MM.1S (cell line): Measurements from ENCODE around the gene CENPB.

Experiments
- DNase-seq: peaks from one replicate; pipeline ENCODE4 v3.0.0-alpha.2; 2015
- H2AFZ ChIP-seq: fragments of 300-600 bp; sonication (generic); 2 replicates; pipeline ENCODE4 v1.6.0; 2016; ENCODE audit warnings: antibody characterized with exemption, low read length
- H3F3A ChIP-seq: fragments of 300-600 bp; sonication (generic); 2 replicates; pipeline ENCODE4 v1.6.1; 2016; ENCODE audit warnings: mild to moderate bottlenecking, antibody characterized with exemption, low read length, moderate library complexity, mixed read lengths; ENCODE audit not compliant: insufficient read depth
- H3K27ac ChIP-seq: fragments of 300-600 bp; sonication (generic); 2 replicates; pipeline ENCODE4 v1.5.1; 2016; ENCODE audit warnings: mild to moderate bottlenecking, low read length
- H3K27me3 ChIP-seq: fragments of 300-600 bp; sonication (generic); replicated peaks from 2 replicates; pipeline ENCODE4 v1.6.0; 2016; ENCODE audit warnings: low read length; ENCODE audit not compliant: insufficient read depth
- H3K36me3 ChIP-seq: fragments of 300-600 bp; sonication (generic); replicated peaks from 2 replicates; pipeline ENCODE4 v1.6.1; 2016; ENCODE audit warnings: mild to moderate bottlenecking, low read length, mixed read lengths; ENCODE audit not compliant: insufficient read depth
- H3K4me1 ChIP-seq: fragments of 300-600 bp; sonication (generic); 2 replicates; pipeline ENCODE4 v1.6.1; 2016; ENCODE audit warnings: low read length, mixed read lengths
- H3K4me2 ChIP-seq: fragments of 300-600 bp; sonication (generic); 2 replicates; pipeline ENCODE4 v1.6.0; 2016; ENCODE audit warnings: low read depth, low read length
- H3K4me3 ChIP-seq: fragments of 300-600 bp; sonication (generic); 2 replicates; pipeline ENCODE4 v1.5.1; 2016; ENCODE audit warnings: low read length, mixed read lengths
- H3K79me2 ChIP-seq: fragments of 300-600 bp; sonication (generic); 2 replicates; pipeline ENCODE4 v1.6.1; 2016; ENCODE audit warnings: mixed run types, low read length, mixed read lengths
- H3K9ac ChIP-seq: fragments of 300-600 bp; sonication (generic); 2 replicates; pipeline ENCODE4 v1.6.1; 2016; ENCODE audit warnings: low read length, mixed read lengths
- H3K9me2 ChIP-seq: fragments of 300-600 bp; sonication (generic); replicated peaks from 2 replicates; pipeline ENCODE4 v1.6.1; 2016; ENCODE audit warnings: mild to moderate bottlenecking, low read length, mixed read lengths; ENCODE audit not compliant: insufficient read depth
- H3K9me3 ChIP-seq: fragments of 300-600 bp; sonication (generic); replicated peaks from 2 replicates; pipeline ENCODE4 v1.6.1; 2016; ENCODE audit warnings: mild to moderate bottlenecking, low read length, mixed read lengths; ENCODE audit not compliant: insufficient read depth
- H4K20me1 ChIP-seq: fragments of 300-600 bp; sonication (generic); 2 replicates; pipeline ENCODE4 v1.6.1; 2016; ENCODE audit warnings: mild to moderate bottlenecking, low read length, moderate library complexity, mixed read lengths; ENCODE audit not compliant: insufficient read depth
- CTCF ChIP-seq: fragments of 300-600 bp; sonication (generic); IDR thresholded peaks from 2 replicates; pipeline ENCODE4 v1.5.1; 2016; ENCODE audit warnings: antibody characterized with exemption, low read length, mixed read lengths
- EZH2 ChIP-seq: fragments of 300-600 bp; sonication (generic); optimal IDR thresholded peaks from 2 replicates; pipeline ENCODE3; 2017; ENCODE audit warnings: low read depth, mild to moderate bottlenecking, antibody characterized with exemption, low read length, mixed read lengths
- EZH2phosphoT487 ChIP-seq: fragments of 300-600 bp; sonication (generic); IDR thresholded peaks from 2 replicates; pipeline ENCODE4 v1.6.1; 2018; ENCODE audit warnings: antibody characterized with exemption, low read length

The CENPB gene

GRCh38 chr20:3741836-3742458 lies 44.6 kb downstream of the CENPB start:
- Histone ChIP-seq H3K4me2 (no peak overlapping the region), H4K20me1 (no peaks in the 10 kb centered on the region), H3K9me2 (no peaks in the 10 kb centered on the region), H3K27me3 (peaks cover 5% of the 10 kb centered on the region; the same call in 1 of the 2 replicates), H3K9me3 (no peaks in the 10 kb centered on the region), H3K4me1 (no peaks in the 10 kb centered on the region), H3K4me3 (no peak overlapping the region), H3K27ac (no peak overlapping the region), H2AFZ (no peak overlapping the region), H3F3A (no peaks in the 10 kb centered on the region), H3K36me3 (no peaks in the 10 kb centered on the region), H3K79me2 (no peaks in the 10 kb centered on the region), H3K9ac (no peak overlapping the region)
- TF ChIP-seq EZH2 = no peak
- TF ChIP-seq CTCF = no peak
- TF ChIP-seq EZH2phosphoT487 = no peak
- no peak for DNase-seq

- Histone ChIP-seq H3K9me3 (no peaks in the 10 kb centered on the region), H3K4me1 (no peaks in the 10 kb centered on the region), H3F3A (no peaks in the 10 kb centered on the region), H3K9me2 (no peaks in the 10 kb centered on the region), H3K27me3 (no peaks in the 10 kb centered on the region), H3K4me3 (no peak overlapping the region), H4K20me1 (no peaks in the 10 kb centered on the region), H3K79me2 (no peaks in the 10 kb centered on the region), H2AFZ (no peak overlapping the region), H3K27ac (no peak overlapping the region), H3K9ac (no peak overlapping the region), H3K36me3 (no peaks in the 10 kb centered on the region), H3K4me2 (no peak overlapping the region)
- no peak for DNase-seq
- no peak for TF ChIP-seq CTCF
- TF ChIP-seq EZH2 = no peak
Observed at GRCh38 chr20:3740615-3741301, 45.8 kb downstream of the CENPB start.

- H4K20me1 ChIP-seq = no peaks in the 10 kb centered on the region
- H3K9me3 ChIP-seq = no peaks in the 10 kb centered on the region
- TF ChIP-seq CTCF (no peak), EZH2 (no peak), EZH2phosphoT487 (no peak)
Observed at GRCh38 chr20:3739926-3740451, 46.6 kb downstream of the CENPB start.

More at GRCh38 chr20:3739926-3740451, 46.6 kb downstream of the CENPB start:
- Histone ChIP-seq H3K9me2 (no peaks in the 10 kb centered on the region), H3K79me2 (no peaks in the 10 kb centered on the region), H3K9ac (no peak overlapping the region), H3K27ac (no peak overlapping the region), H3F3A (no peaks in the 10 kb centered on the region), H2AFZ (no peak overlapping the region), H3K4me3 (no peak overlapping the region), H3K27me3 (no peaks in the 10 kb centered on the region), H3K4me2 (no peak overlapping the region), H3K36me3 (no peaks in the 10 kb centered on the region), H3K4me1 (no peaks in the 10 kb centered on the region)
- DNase-seq = no peak
